Mammary epithelial cell (primary cell): Measurements from ENCODE around the gene TTLL9.

Experiments
- CTCF ChIP-seq, 2 donors: IDR thresholded peaks in 1 of 2; conservative IDR thresholded peaks in 1 of 2; 2 replicates each; pipeline ENCODE4 v1.5.1; 2011 to 2012; ENCODE audit warnings: inconsistent platforms in 2 of 2, low read length in 2 of 2, mild to moderate bottlenecking in 2 of 2, control low read depth in 1 of 2, low read depth in 1 of 2; ENCODE audit not compliant: insufficient read depth in 1 of 2; ENCODE audit errors: extremely low read depth in 1 of 2
- EZH2 ChIP-seq: IDR thresholded peaks from 2 replicates; pipeline ENCODE4 v1.6.1; 2012; ENCODE audit warnings: low read length, inconsistent platforms, borderline replicate concordance

GRCh38 chr20:31934968-31935764 is 64.7 kb downstream of the TTLL9 start:
- TF ChIP-seq CTCF (conservative IDR thresholded peaks at IDR 0.05 in 1 of 2, IDR thresholded peaks at IDR 0.05 in 1 of 2; ENCODE audit: extremely low read depth in 1 of 2, insufficient read depth in 1 of 2, low read depth in 1 of 2, low read length in 2 of 2) (no peak), EZH2 (no peak)
